Measurements from ENCODE around the gene ABCB9.

- TF ChIP-seq CTCF (IDR thresholded peaks at IDR 0.05; ENCODE audit: insufficient read depth, low read depth, low read length) (no peak), EZH2 (IDR thresholded peaks at IDR 0.05; ENCODE audit: insufficient read depth, low read length) (no peak)
Measured at GRCh38 chr12:122943196-122943595, 23.1 kb downstream of the ABCB9 start.
